Measurements from ENCODE around the gene PKP1.
A peak's percentile ranks its signal among the peaks of the same experiment; 100 is the strongest.

Gene PKP1

GRCh38 chr1:201376464-201377374 is 93.4 kb downstream of the PKP1 start:
- no peak for DNase-seq

GRCh38 chr1:201377611-201378092 is 94.3 kb downstream of the PKP1 start, which contains the start of gene TNNT2:
TNNT2 (minus strand) TSS chr1:201377680; CDS start chr1:201373254, 4,426 bp downstream.
- DNase-seq, result no peak

- no peak for DNase-seq
Observed at GRCh38 chr1:201378804-201379203, 95.5 kb downstream of the PKP1 start.

- DNase-seq, result no peak
Observed at GRCh38 chr1:201379733-201380242, 96.5 kb downstream of the PKP1 start.

- peak; percentile 63 for DNase-seq
Observed at GRCh38 chr1:201381130-201381529, 97.8 kb downstream of the PKP1 start.
